HCT116 (cell line): Measurements from ENCODE around the gene TFB1M. TPM values are rescaled to one million over a fixed set of nuclear protein-coding genes. Genes with fewer than 3 reads are reported as not detected.
"Not testable (repeated sequence)": the region's sequence is repeated elsewhere in the genome, so short reads cannot be mapped to it uniquely, and the experiment has no call there.

ENCODE experiments used
- ATAC-seq: fragments of 200-7000 bp; cut with Tn5 transposase; 2 replicates; pipeline ENCODE4 v1.9.1; 2020; ENCODE audit warnings: mild to moderate bottlenecking, moderate library complexity
- BruUV-seq: library from RNA; stranded (reverse); fragments of 400-500 nt; replicated peaks from 2 replicates; lab custom pipeline; 2021; lab: Mats Ljungman, UMichigan
- CTCF ChIA-PET: fragments of 300-600 bp; sonication (Branson Sonifier 250); formaldehyde crosslinking; loops from one replicate; lab custom pipeline; 2021; ENCODE audit warnings: antibody characterized with exemption; lab: Charles Lee
- POLR2A ChIA-PET: fragments of 300-600, 350-600 bp; sonication (Branson Sonifier 250); formaldehyde crosslinking; loops from one replicate; lab custom pipeline; 2021; ENCODE audit warnings: antibody characterized with exemption; lab: Charles Lee
- RAD21 ChIA-PET, 2 experiments: fragments of 300-600 bp; sonication (Branson Sonifier 250); formaldehyde crosslinking; loops; one replicate each; lab custom pipeline; 2023; ENCODE audit warnings: low total read pairs in 2 of 2; ENCODE audit not compliant: uncharacterized antibody in 2 of 2, unreplicated experiment in 2 of 2, low non-redundant PET in 1 of 2; lab: Charles Lee
- DNase-seq: peaks from one replicate; pipeline ENCODE4 v3.0.0-alpha.2; 2010; ENCODE audit warnings: low read depth, low spot score
- H2AFZ ChIP-seq: fragments of 200-600 bp; shearing (Covaris generic), sonication (generic); 2 replicates; pipeline ENCODE4 v1.6.1; 2017; ENCODE audit warnings: low read depth, mixed run types, mixed read lengths, antibody characterized with exemption, low read length; ENCODE audit not compliant: poor library complexity, severe bottlenecking
- H3K27ac ChIP-seq: 2 replicates; pipeline ENCODE4 v1.5.1; 2012; ENCODE audit warnings: low read depth, low read length
- H3K27me3 ChIP-seq: fragments of 200-600 bp; sonication (generic); 2 replicates; pipeline ENCODE4 v1.6.1; 2016; ENCODE audit warnings: mixed run types, low read length, mixed read lengths; ENCODE audit not compliant: insufficient read depth
- H3K36me3 ChIP-seq, 2 experiments: fragments of 200-500 bp in 1 of 2; fragments of 200-600 bp in 1 of 2; sonication (Bioruptor generic) in 1 of 2; sonication (generic) in 1 of 2; 2 replicates each; pipeline versions ENCODE4 v1.5.1 to v1.6.1; 2014 to 2016; ENCODE audit warnings: low read length in 2 of 2, inconsistent platforms in 1 of 2, mixed read lengths in 1 of 2, mixed run types in 1 of 2; ENCODE audit not compliant: insufficient read depth in 2 of 2, control insufficient read depth in 1 of 2
- H3K4me1 ChIP-seq, 2 experiments: fragments of 200-600 bp in 1 of 2; sonication (generic) in 1 of 2; 2 replicates each; pipeline versions ENCODE4 v1.5.1 to v1.6.1; 2012 to 2017; ENCODE audit warnings: low read length in 2 of 2, inconsistent platforms in 1 of 2, mild to moderate bottlenecking in 1 of 2, mixed read lengths in 1 of 2, mixed run types in 1 of 2, moderate library complexity in 1 of 2; ENCODE audit not compliant: insufficient read depth in 2 of 2, control insufficient read depth in 1 of 2
- H3K4me2 ChIP-seq: fragments of 200-600 bp; sonication (generic); 2 replicates; pipeline ENCODE4 v1.6.1; 2017; ENCODE audit warnings: mixed run types, low read length, mixed read lengths
- H3K4me3 ChIP-seq, 2 experiments: fragments of 200-600 bp in 1 of 2; sonication (generic) in 1 of 2; replicated peaks in 1 of 2; 2 replicates each; pipeline ENCODE4 v1.5.1; 2011 to 2016; ENCODE audit warnings: low read length in 2 of 2, control low read depth in 1 of 2, low read depth in 1 of 2, mild to moderate bottlenecking in 1 of 2, mixed read lengths in 1 of 2, mixed run types in 1 of 2
- H3K79me2 ChIP-seq: fragments of 200-600 bp; sonication (generic); 2 replicates; pipeline ENCODE4 v1.6.1; 2017; ENCODE audit warnings: mild to moderate bottlenecking, mixed run types, low read length, moderate library complexity, mixed read lengths; ENCODE audit not compliant: insufficient read depth
- H3K9ac ChIP-seq: fragments of 200-600 bp; sonication (generic); 2 replicates; pipeline ENCODE4 v1.6.1; 2016; ENCODE audit warnings: low read length, mixed read lengths
- H3K9me2 ChIP-seq: fragments of 200-600 bp; sonication (generic), shearing (Covaris generic); 2 replicates; pipeline ENCODE4 v1.6.1; 2017; ENCODE audit warnings: mixed run types, mild to moderate bottlenecking, moderate library complexity; ENCODE audit not compliant: insufficient read depth
- H3K9me3 ChIP-seq, 2 experiments: fragments of 200-500 bp in 1 of 2; fragments of 200-600 bp in 1 of 2; sonication (Bioruptor generic) in 1 of 2; sonication (generic) in 1 of 2; 2 replicates each; pipeline ENCODE4 v1.6.1; 2014 to 2017; ENCODE audit warnings: low read length in 2 of 2, mixed read lengths in 2 of 2, inconsistent platforms in 1 of 2, low read depth in 1 of 2, mild to moderate bottlenecking in 1 of 2, mixed run types in 1 of 2, moderate library complexity in 1 of 2; ENCODE audit not compliant: control insufficient read depth in 1 of 2, insufficient read depth in 1 of 2
- H4K20me1 ChIP-seq: fragments of 200-600 bp; sonication (generic), shearing (Covaris generic); 2 replicates; pipeline ENCODE4 v1.6.1; 2017; ENCODE audit warnings: mixed run types, mild to moderate bottlenecking, moderate library complexity; ENCODE audit not compliant: insufficient read depth
- EGR1 ChIP-seq: IDR thresholded peaks from 2 replicates; pipeline ENCODE4 v1.6.1; 2012; ENCODE audit warnings: low read depth
- EZH2phosphoT487 ChIP-seq: fragments of 200-600 bp; IDR thresholded peaks from 2 replicates; pipeline ENCODE4 v1.6.1; 2018; ENCODE audit warnings: antibody characterized with exemption, borderline replicate concordance
- ZNF274 ChIP-seq: fragments of 200-500 bp; sonication (Bioruptor generic); IDR thresholded peaks from 2 replicates; pipeline ENCODE4 v1.6.1; 2014; ENCODE audit warnings: mild to moderate bottlenecking, low read depth, low read length, inconsistent platforms
- intact Hi-C: fragments of 100-400 bp; cut with micrococcal nuclease; formaldehyde crosslinking; loops from 2 replicates; pipeline ENCODE4 v1.10.0; 2022
- total RNA-seq: library from RNA; stranded (reverse); gene quantifications from one replicate; pipeline ENCODE4 v1.2.1, GENCODE V29; 2021; ENCODE audit not compliant: unreplicated experiment

TFB1M gene
- total RNA-seq, 1 experiment from 2014 or later: 43.8 TPM

GRCh38 chr6:155219858-155220301 is 94.4 kb downstream of the TFB1M start (continued):
- no peak for TF ChIP-seq ZNF274
- no peak for TF ChIP-seq EGR1

GRCh38 chr6:155219299-155219698 is 95.0 kb downstream of the TFB1M start:
- H3K27ac ChIP-seq: no peak overlapping the region
- ATAC-seq (no peak), DNase-seq (no peak)
- no peak overlapping the region for H3K4me3 ChIP-seq
- RAD21 ChIA-PET: no interaction called here
- POLR2A ChIA-PET: no interaction called here
- H3K4me2 ChIP-seq: no peak overlapping the region
- no peaks in the 10 kb centered on the region for H4K20me1 ChIP-seq
- BruUV-seq: no TSS peak
- H3K9me3 ChIP-seq: no peaks in the 10 kb centered on the region
- intact Hi-C loops: no loop called here
- no peaks in the 10 kb centered on the region for H3K27me3 ChIP-seq
- no peaks in the 10 kb centered on the region for H3K9me2 ChIP-seq
- no peaks in the 10 kb centered on the region for H3K36me3 ChIP-seq
- H3K4me1 ChIP-seq: peaks cover 0 to 17% of the 10 kb centered on the region in 2 experiments; a peak in 2 of 4 replicates
- CTCF ChIA-PET: no interaction called here
- no peaks in the 10 kb centered on the region for H3K79me2 ChIP-seq
- H3K9ac ChIP-seq: no peak overlapping the region
- no peak overlapping the region for H2AFZ ChIP-seq
- no peak for TF ChIP-seq EZH2phosphoT487

GRCh38 chr6:155218711-155219110 is 95.6 kb downstream of the TFB1M start:
- intact Hi-C loops, H3K27me3 ChIP-seq, H3K9me3 ChIP-seq, H3K4me3 ChIP-seq, DNase-seq, H2AFZ ChIP-seq, BruUV-seq, H3K4me2 ChIP-seq, H3K9me2 ChIP-seq, H3K36me3 ChIP-seq, ATAC-seq, H3K9ac ChIP-seq, H3K27ac ChIP-seq, H3K79me2 ChIP-seq, POLR2A ChIA-PET, RAD21 ChIA-PET, CTCF ChIA-PET, H4K20me1 ChIP-seq: not testable (repeated sequence)
- H3K4me1 ChIP-seq: peaks cover 0 to 11% of the 10 kb centered on the region in 2 experiments; a peak in 2 of 4 replicates
